SK-N-SH (cell line): ENCODE measurements around the gene EPM2A. TPM values are rescaled to one million over a fixed set of nuclear protein-coding genes. Genes with fewer than 3 reads are reported as not detected.
"Not testable (repeated sequence)": the region's sequence is repeated elsewhere in the genome, so short reads cannot be mapped to it uniquely, and the experiment has no call there.

ENCODE experiments used
- CTCF ChIA-PET: fragments of 300-600, 350-600 bp; formaldehyde crosslinking; extraction: SDS; loops from one replicate; lab custom pipeline; 2021; lab: Yijun Ruan, JAX
- POLR2A ChIA-PET: fragments of 350-600 bp; sonication (Branson Sonifier 250); formaldehyde crosslinking; extraction: SDS; loops from one replicate; lab custom pipeline; 2020; ENCODE audit warnings: antibody characterized with exemption, inconsistent platforms; lab: Yijun Ruan, JAX
- DNase-seq: peaks from one replicate; pipeline ENCODE4 v3.0.0; 2012
- H2AFZ ChIP-seq: fragments of 200-600 bp; sonication (generic); 2 replicates; pipeline ENCODE4 v1.8.1; 2016; ENCODE audit warnings: antibody characterized with exemption, mild to moderate bottlenecking, low read depth
- H3F3A ChIP-seq: fragments of 200-600 bp; sonication (generic); replicated peaks from 2 replicates; pipeline ENCODE3; 2016; ENCODE audit warnings: antibody characterized with exemption, mild to moderate bottlenecking; ENCODE audit not compliant: insufficient read depth
- H3K27ac ChIP-seq, 2 experiments: fragments of 200-500 bp in 1 of 2; fragments of 200-600 bp in 1 of 2; sonication (Bioruptor generic) in 1 of 2; sonication (generic), shearing (Covaris generic) in 1 of 2; 2 replicates each; pipeline versions ENCODE4 v1.5.1 to v1.6.1; 2014 to 2016; ENCODE audit warnings: low read depth in 2 of 2, inconsistent platforms in 1 of 2, low read length in 1 of 2, mild to moderate bottlenecking in 1 of 2, mixed read lengths in 1 of 2
- H3K27me3 ChIP-seq: fragments of 200-600 bp; sonication (generic), shearing (Covaris generic); 2 replicates; pipeline ENCODE4 v1.6.1; 2016; ENCODE audit warnings: mixed run types; ENCODE audit not compliant: insufficient read depth
- H3K36me3 ChIP-seq, 2 experiments: fragments of 200-500 bp in 1 of 2; fragments of 200-600 bp in 1 of 2; sonication (Bioruptor generic) in 1 of 2; sonication (generic) in 1 of 2; replicated peaks in 1 of 2; 2 replicates each; pipeline versions ENCODE3 to v1.5.1; 2014 to 2016; ENCODE audit warnings: low read length in 1 of 2, mild to moderate bottlenecking in 1 of 2; ENCODE audit not compliant: insufficient read depth in 2 of 2, control insufficient read depth in 1 of 2
- H3K4me1 ChIP-seq, 2 experiments: fragments of 200-500 bp in 1 of 2; fragments of 200-600 bp in 1 of 2; sonication (Bioruptor generic) in 1 of 2; sonication (generic), shearing (Covaris generic) in 1 of 2; 2 replicates each; pipeline versions ENCODE4 v1.5.1 to v1.6.1; 2014 to 2016; ENCODE audit warnings: low read depth in 1 of 2, low read length in 1 of 2, mixed run types in 1 of 2; ENCODE audit not compliant: insufficient read depth in 2 of 2, control insufficient read depth in 1 of 2
- H3K4me2 ChIP-seq: fragments of 200-600 bp; sonication (generic), shearing (Covaris generic); 2 replicates; pipeline ENCODE4 v1.6.1; 2017; ENCODE audit warnings: mixed run types
- H3K4me3 ChIP-seq, 2 experiments: fragments of 200-500 bp in 1 of 2; fragments of 200-600 bp in 1 of 2; sonication (Bioruptor generic) in 1 of 2; sonication (generic), shearing (Covaris generic) in 1 of 2; 2 replicates each; pipeline versions ENCODE4 v1.5.1 to v1.8.1; 2014 to 2016; ENCODE audit warnings: low read depth in 2 of 2, inconsistent platforms in 1 of 2, low read length in 1 of 2, mild to moderate bottlenecking in 1 of 2, mixed read lengths in 1 of 2, moderate library complexity in 1 of 2
- H3K79me2 ChIP-seq: fragments of 200-600 bp; sonication (generic); 2 replicates; pipeline ENCODE4 v1.8.1; 2017; ENCODE audit warnings: mild to moderate bottlenecking; ENCODE audit not compliant: insufficient read depth
- H3K9ac ChIP-seq: fragments of 200-600 bp; sonication (generic); 2 replicates; pipeline ENCODE4 v1.6.1; 2017; ENCODE audit warnings: mixed run types
- H3K9me2 ChIP-seq: fragments of 200-600 bp; sonication (generic); 2 replicates; pipeline ENCODE4 v1.6.1; 2017; ENCODE audit warnings: mixed run types
- H3K9me3 ChIP-seq: fragments of 200-600 bp; sonication (generic); 2 replicates; pipeline ENCODE4 v1.6.1; 2017; ENCODE audit warnings: mixed run types, mild to moderate bottlenecking, moderate library complexity
- H4K20me1 ChIP-seq: fragments of 200-600 bp; sonication (generic); 2 replicates; pipeline ENCODE4 v1.6.1; 2017; ENCODE audit warnings: mild to moderate bottlenecking, mixed run types; ENCODE audit not compliant: insufficient read depth
- CHD2 ChIP-seq: fragments of 150-350 bp; IDR thresholded peaks from 2 replicates; pipeline ENCODE4 v1.6.1; 2018; ENCODE audit warnings: low read length; ENCODE audit not compliant: partially characterized antibody
- EZH2phosphoT487 ChIP-seq: fragments of 200-600 bp; sonication (generic); IDR thresholded peaks from 2 replicates; pipeline ENCODE4 v1.6.1; 2017; ENCODE audit warnings: low read depth, mixed run types, mild to moderate bottlenecking, antibody characterized with exemption, moderate library complexity, borderline replicate concordance
- FOSL2 ChIP-seq: IDR thresholded peaks from 2 replicates; pipeline ENCODE4 v1.4.0; 2012; ENCODE audit warnings: low read depth, mild to moderate bottlenecking, moderate library complexity, borderline replicate concordance
- FOXJ3 ChIP-seq: sonication (generic); formaldehyde crosslinking; IDR thresholded peaks from 2 replicates; pipeline ENCODE4 v1.5.1; 2020; ENCODE audit warnings: mild to moderate bottlenecking, missing genetic modification reagents
- GABPA ChIP-seq: IDR thresholded peaks from 2 replicates; pipeline ENCODE4 v1.4.0; 2012; ENCODE audit warnings: low read depth, mild to moderate bottlenecking
- GATA2 ChIP-seq: sonication (generic); formaldehyde crosslinking; IDR thresholded peaks from 2 replicates; pipeline ENCODE4 v1.5.0; 2020; ENCODE audit warnings: mild to moderate bottlenecking, missing genetic modification reagents
- JUND ChIP-seq: IDR thresholded peaks from 2 replicates; pipeline ENCODE4 v1.4.0; 2012
- MEF2A ChIP-seq: IDR thresholded peaks from 2 replicates; pipeline ENCODE4 v1.4.0; 2012; ENCODE audit warnings: low read depth, borderline replicate concordance
- MXI1 ChIP-seq: IDR thresholded peaks from 2 replicates; pipeline ENCODE4 v1.6.1; 2012; ENCODE audit warnings: mild to moderate bottlenecking, low read depth, low read length, improper control_type of control experiment
- NFIC ChIP-seq: IDR thresholded peaks from 2 replicates; pipeline ENCODE4 v1.4.0; 2012; ENCODE audit warnings: borderline replicate concordance
- RAD21 ChIP-seq: IDR thresholded peaks from 2 replicates; pipeline ENCODE4 v1.6.1; 2012; ENCODE audit warnings: mild to moderate bottlenecking, low read length
- RFX5 ChIP-seq: IDR thresholded peaks from 2 replicates; pipeline ENCODE4 v1.6.1; 2012; ENCODE audit warnings: mild to moderate bottlenecking, improper control_type of control experiment, low read length
- SIN3A ChIP-seq: IDR thresholded peaks from 2 replicates; pipeline ENCODE4 v1.6.1; 2012; ENCODE audit warnings: low read depth, mild to moderate bottlenecking, low read length, moderate library complexity, borderline replicate concordance
- SMC3 ChIP-seq: IDR thresholded peaks from 2 replicates; pipeline ENCODE4 v1.6.1; 2012; ENCODE audit warnings: low read depth, low read length, improper control_type of control experiment
- TCF12 ChIP-seq: IDR thresholded peaks from 2 replicates; pipeline ENCODE4 v1.4.0; 2012
- USF2 ChIP-seq: fragments of 150-350 bp; IDR thresholded peaks from 2 replicates; pipeline ENCODE4 v1.6.1; 2017; ENCODE audit warnings: antibody characterized with exemption, low read length, low read depth, borderline replicate concordance
- ZBTB33 ChIP-seq: IDR thresholded peaks from 2 replicates; pipeline ENCODE4 v1.4.0; 2012; ENCODE audit warnings: low read depth, borderline replicate concordance
- WGBS: methylation state at CpG from one replicate; pipeline ENCODE4 v1.1.6; 2017; ENCODE audit warnings: low lambda C conversion rate; 5-methylcytosine and 5-hydroxymethylcytosine counted together
- polyA plus RNA-seq, 3 experiments: library from polyadenylated mRNA; depleted of rRNA; stranded (reverse); fragments of >200 nt; gene quantifications; 2 replicates each; pipeline ENCODE4 v1.2.3, GENCODE V29; 2012
- TF ChIP-seq, protein P1 (sequence below): IDR thresholded peaks from 2 replicates; pipeline ENCODE4 v1.4.0; 2012; ENCODE audit warnings: low read depth, borderline replicate concordance
- TF ChIP-seq, protein P2 (sequence below): fragments of 150-350 bp; IDR thresholded peaks from 2 replicates; pipeline ENCODE4 v1.6.1; 2016; ENCODE audit warnings: mild to moderate bottlenecking, low read depth, low read length

EPM2A gene
- polyA plus RNA-seq, 1 of the 3 experiments (the other 2 are of a cell fraction), result 2.7 TPM

GRCh38 chr6:145744619-145745018 lies 9.3 kb upstream of the EPM2A start:
- no peak overlapping the region for H3K9ac ChIP-seq
- no peaks in the 10 kb centered on the region for H3K79me2 ChIP-seq
- no peaks in the 10 kb centered on the region for H3K36me3 ChIP-seq
- 86% methylated on average over 2 of the region's 2 CpGs for WGBS
- no peak overlapping the region for H3K4me3 ChIP-seq
- no peaks in the 10 kb centered on the region for H3F3A ChIP-seq
- POLR2A ChIA-PET, result no interaction called here
- no peak overlapping the region for H3K27ac ChIP-seq
- no peak overlapping the region for H3K4me2 ChIP-seq
- no peaks in the 10 kb centered on the region; a peak in 1 of 4 replicates for H3K4me1 ChIP-seq
- DNase-seq, result no peak
- TF ChIP-seq GATA2 (CRISPR knock-in tag), result no peak
- TF ChIP-seq SMC3, result no peak
- TF ChIP-seq FOXJ3 (CRISPR knock-in tag), result no peak
- no peak for TF ChIP-seq TCF12
- TF ChIP-seq USF2, result no peak
- no peak for TF ChIP-seq RAD21
- TF ChIP-seq, protein P1, sequence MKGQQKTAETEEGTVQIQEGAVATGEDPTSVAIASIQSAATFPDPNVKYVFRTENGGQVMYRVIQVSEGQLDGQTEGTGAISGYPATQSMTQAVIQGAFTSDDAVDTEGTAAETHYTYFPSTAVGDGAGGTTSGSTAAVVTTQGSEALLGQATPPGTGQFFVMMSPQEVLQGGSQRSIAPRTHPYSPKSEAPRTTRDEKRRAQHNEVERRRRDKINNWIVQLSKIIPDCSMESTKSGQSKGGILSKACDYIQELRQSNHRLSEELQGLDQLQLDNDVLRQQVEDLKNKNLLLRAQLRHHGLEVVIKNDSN, result no peak
- TF ChIP-seq SIN3A, result no peak
- no peak for TF ChIP-seq MXI1
- no peak for TF ChIP-seq MEF2A
- TF ChIP-seq NFIC, result no peak
- no peak for TF ChIP-seq CHD2
- no peaks in the 10 kb centered on the region for H3K27me3 ChIP-seq
- no peaks in the 10 kb centered on the region for H3K9me3 ChIP-seq
- H3K9me2 ChIP-seq, result no peaks in the 10 kb centered on the region
- no peak overlapping the region for H2AFZ ChIP-seq
- CTCF ChIA-PET, result no interaction called here
- no peaks in the 10 kb centered on the region for H4K20me1 ChIP-seq

GRCh38 chr6:145743332-145743731 lies 8.0 kb upstream of the EPM2A start:
- Histone ChIP-seq H3F3A (no peaks in the 10 kb centered on the region), H3K79me2 (no peaks in the 10 kb centered on the region), H3K9me2 (no peaks in the 10 kb centered on the region), H3K4me1 (no peaks in the 10 kb centered on the region), H3K4me3 (no peak overlapping the region), H3K36me3 (no peaks in the 10 kb centered on the region), H3K4me2 (no peak overlapping the region), H3K9ac (no peak overlapping the region), H4K20me1 (no peaks in the 10 kb centered on the region), H3K27ac (no peak overlapping the region), H3K9me3 (no peaks in the 10 kb centered on the region), H2AFZ (no peak overlapping the region), H3K27me3 (no peaks in the 10 kb centered on the region)
- no peak for DNase-seq
- 85% methylated on average over 2 of the region's 2 CpGs for WGBS
- TF ChIP-seq, protein P2, sequence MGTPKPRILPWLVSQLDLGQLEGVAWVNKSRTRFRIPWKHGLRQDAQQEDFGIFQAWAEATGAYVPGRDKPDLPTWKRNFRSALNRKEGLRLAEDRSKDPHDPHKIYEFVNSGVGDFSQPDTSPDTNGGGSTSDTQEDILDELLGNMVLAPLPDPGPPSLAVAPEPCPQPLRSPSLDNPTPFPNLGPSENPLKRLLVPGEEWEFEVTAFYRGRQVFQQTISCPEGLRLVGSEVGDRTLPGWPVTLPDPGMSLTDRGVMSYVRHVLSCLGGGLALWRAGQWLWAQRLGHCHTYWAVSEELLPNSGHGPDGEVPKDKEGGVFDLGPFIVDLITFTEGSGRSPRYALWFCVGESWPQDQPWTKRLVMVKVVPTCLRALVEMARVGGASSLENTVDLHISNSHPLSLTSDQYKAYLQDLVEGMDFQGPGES, result no peak
- TF ChIP-seq MEF2A (no peak), JUND (no peak), GABPA (no peak), ZBTB33 (no peak), SMC3 (no peak), RFX5 (no peak), EZH2phosphoT487 (no peak), FOSL2 (no peak)
- CTCF ChIA-PET, result no interaction called here
- POLR2A ChIA-PET, result no interaction called here

DNA sequence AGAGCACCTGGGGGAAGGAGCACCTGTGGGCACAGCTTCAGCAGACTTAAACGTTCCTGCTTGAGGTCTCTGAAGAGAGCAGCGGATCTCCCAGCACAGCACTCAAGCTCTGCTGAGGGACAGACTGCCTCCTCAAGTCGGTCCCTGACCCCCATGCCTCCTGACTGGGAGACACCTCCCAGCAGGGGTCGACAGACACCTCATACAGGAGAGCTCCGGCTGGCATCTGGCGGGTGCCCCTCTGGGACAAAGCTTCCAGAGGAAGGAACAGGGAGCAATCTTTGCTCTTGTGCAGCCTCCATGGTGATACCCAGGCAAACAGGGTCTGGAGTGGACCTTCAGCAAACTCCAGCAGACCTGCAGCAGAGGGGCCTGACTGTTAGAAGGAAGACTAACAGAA lies 7.2 kb upstream of the EPM2A start:
- no CpG with 5 or more reads among the region's 6 CpGs for WGBS
- H3K4me3 ChIP-seq, H3K9me2 ChIP-seq, H3K79me2 ChIP-seq, H3K4me1 ChIP-seq, H3K27ac ChIP-seq, CTCF ChIA-PET, H2AFZ ChIP-seq, H3K27me3 ChIP-seq, POLR2A ChIA-PET, H3K9ac ChIP-seq, H3K9me3 ChIP-seq, H3K4me2 ChIP-seq, H4K20me1 ChIP-seq, H3F3A ChIP-seq, DNase-seq, H3K36me3 ChIP-seq: not testable (repeated sequence)
